HepG2 (cell line): ENCODE results near the gene RNF182.

Source experiments
- ETV5 ChIP-seq: IDR thresholded peaks from 2 replicates; pipeline ENCODE4 v1.6.1; 2018; ENCODE audit warnings: missing biosample characterization, missing genetic modification reagents, inconsistent platforms, borderline replicate concordance
- FOSL1 ChIP-seq: sonication (generic); formaldehyde crosslinking; IDR thresholded peaks from 2 replicates; pipeline ENCODE4 v1.9.0; 2021; ENCODE audit warnings: missing genetic modification reagents, borderline replicate concordance
- FOXM1 ChIP-seq: sonication (generic); formaldehyde crosslinking; IDR thresholded peaks from 2 replicates; pipeline ENCODE4 v1.5.0; 2020; ENCODE audit warnings: missing genetic modification reagents
- GATAD1 ChIP-seq: IDR thresholded peaks from 2 replicates; pipeline ENCODE4 v1.6.1; 2016; ENCODE audit warnings: missing genetic modification reagents, missing compliant biosample characterization
- GTF2F1 ChIP-seq: fragments of 150-350 bp; IDR thresholded peaks from 2 replicates; pipeline ENCODE4 v1.6.1; 2014; ENCODE audit warnings: low read length
- IRF9 ChIP-seq: sonication (generic); formaldehyde crosslinking; IDR thresholded peaks from 2 replicates; pipeline ENCODE4 v1.8.0; 2022; ENCODE audit warnings: missing genetic modification reagents, mild to moderate bottlenecking, borderline replicate concordance
- MXD1 ChIP-seq: sonication (generic); formaldehyde crosslinking; IDR thresholded peaks from 2 replicates; pipeline ENCODE4 v1.4.0; 2020; ENCODE audit warnings: mild to moderate bottlenecking, missing genetic modification reagents
- POLR2A ChIP-seq, 2 experiments: IDR thresholded peaks; 2 replicates each; pipeline ENCODE4 v1.6.1; 2011; ENCODE audit warnings: low read depth in 2 of 2, low read length in 2 of 2, mild to moderate bottlenecking in 1 of 2, moderate library complexity in 1 of 2; ENCODE audit not compliant: insufficient read depth in 1 of 2
- SUZ12 ChIP-seq: fragments of 150-350 bp; IDR thresholded peaks from 2 replicates; pipeline ENCODE4 v1.6.1; 2014; ENCODE audit warnings: low read depth, low read length
- TCF7L2 ChIP-seq: IDR thresholded peaks from 2 replicates; pipeline ENCODE4 v1.6.1; 2011; ENCODE audit warnings: mild to moderate bottlenecking, low read depth, low read length, moderate library complexity
- ZMAT5 ChIP-seq: sonication (generic); formaldehyde crosslinking; IDR thresholded peaks from 2 replicates; pipeline ENCODE4 v1.5.0; 2020; ENCODE audit warnings: mild to moderate bottlenecking, low read depth, missing genetic modification reagents, borderline replicate concordance
- ZNF773 ChIP-seq: sonication (generic); formaldehyde crosslinking; IDR thresholded peaks from 2 replicates; pipeline ENCODE4 v1.4.0; 2020; ENCODE audit warnings: missing genetic modification reagents, borderline replicate concordance

- TF ChIP-seq MXD1 (CRISPR knock-in tag) (no peak), TCF7L2 (no peak), IRF9 (CRISPR knock-in tag) (no peak), FOSL1 (CRISPR knock-in tag) (no peak), FOXM1 (no peak), ZNF773 (no peak), ZMAT5 (CRISPR knock-in tag) (no peak), SUZ12 (no peak), GATAD1 (CRISPR knock-in tag) (no peak), ETV5 (CRISPR knock-in tag) (no peak), POLR2A (IDR thresholded peaks at IDR 0.05; ENCODE audit: insufficient read depth in 1 of 2, low read depth in 2 of 2, low read length in 2 of 2) (no peak), GTF2F1 (no peak)
These were observed 77.6 kb downstream of the RNF182 start for GRCh38 chr6:14002176-14002947.
